Stimulated activated CD4-positive, alpha-beta T cell treated with anti-CD3 and anti-CD28 coated beads, Interleukin-1b, Interleukin-23, amount 100 ng/mL, for 4 hours (primary cell): ENCODE measurements around the gene CHCHD6.

Experiments
- DNase-seq, 2 donors: peaks; one replicate each; pipeline ENCODE4 v3.0.0-alpha.2; 2020; ENCODE audit warnings: low read depth in 2 of 2

CHCHD6 gene

DNA sequence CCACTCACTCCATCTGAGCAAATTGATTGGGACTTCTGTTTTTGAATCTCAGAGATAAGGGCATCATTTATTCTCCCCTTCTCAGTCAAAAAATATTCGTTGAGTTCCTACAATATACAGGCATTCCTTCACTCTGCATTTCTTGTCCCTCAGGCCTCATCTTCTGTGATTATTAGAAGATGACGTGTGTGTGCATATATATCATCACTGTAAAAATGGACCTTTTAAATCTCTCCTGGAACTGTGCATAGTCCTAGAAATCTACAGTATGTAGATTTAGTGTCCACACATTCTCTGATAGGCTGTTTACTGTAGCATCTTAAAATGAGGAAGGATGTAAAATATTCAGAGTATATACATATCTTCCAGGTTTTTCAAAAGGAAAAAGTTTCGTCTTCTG is 235.7 kb downstream of the CHCHD6 start:
- no peak for DNase-seq

DNA sequence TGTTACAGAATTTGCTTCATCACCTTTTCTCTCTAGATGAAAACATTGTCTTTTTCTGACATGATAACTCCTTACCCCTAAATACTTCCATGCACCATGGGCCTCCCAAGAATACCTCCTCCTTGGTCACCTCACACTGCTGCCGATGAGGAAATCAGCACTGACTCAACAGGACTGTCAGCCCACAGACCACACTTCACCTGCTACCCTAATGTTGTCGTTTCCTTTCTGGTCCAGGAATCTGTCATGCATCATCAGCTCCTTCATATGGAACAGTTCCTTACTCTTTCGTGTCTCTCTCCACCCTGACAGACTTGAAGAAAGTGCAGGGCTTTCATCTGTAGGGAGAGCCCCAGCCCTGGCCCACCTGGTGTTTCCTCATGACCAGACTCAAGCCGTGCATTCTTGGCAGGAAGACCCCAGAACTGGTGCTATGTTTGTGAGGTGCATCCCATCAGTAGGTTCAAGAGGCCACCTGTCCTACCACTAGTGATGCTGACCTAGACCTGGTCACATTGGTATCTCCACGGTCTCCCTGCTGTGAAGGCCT is 237.8 kb downstream of the CHCHD6 start:
- no peak for DNase-seq

DNA sequence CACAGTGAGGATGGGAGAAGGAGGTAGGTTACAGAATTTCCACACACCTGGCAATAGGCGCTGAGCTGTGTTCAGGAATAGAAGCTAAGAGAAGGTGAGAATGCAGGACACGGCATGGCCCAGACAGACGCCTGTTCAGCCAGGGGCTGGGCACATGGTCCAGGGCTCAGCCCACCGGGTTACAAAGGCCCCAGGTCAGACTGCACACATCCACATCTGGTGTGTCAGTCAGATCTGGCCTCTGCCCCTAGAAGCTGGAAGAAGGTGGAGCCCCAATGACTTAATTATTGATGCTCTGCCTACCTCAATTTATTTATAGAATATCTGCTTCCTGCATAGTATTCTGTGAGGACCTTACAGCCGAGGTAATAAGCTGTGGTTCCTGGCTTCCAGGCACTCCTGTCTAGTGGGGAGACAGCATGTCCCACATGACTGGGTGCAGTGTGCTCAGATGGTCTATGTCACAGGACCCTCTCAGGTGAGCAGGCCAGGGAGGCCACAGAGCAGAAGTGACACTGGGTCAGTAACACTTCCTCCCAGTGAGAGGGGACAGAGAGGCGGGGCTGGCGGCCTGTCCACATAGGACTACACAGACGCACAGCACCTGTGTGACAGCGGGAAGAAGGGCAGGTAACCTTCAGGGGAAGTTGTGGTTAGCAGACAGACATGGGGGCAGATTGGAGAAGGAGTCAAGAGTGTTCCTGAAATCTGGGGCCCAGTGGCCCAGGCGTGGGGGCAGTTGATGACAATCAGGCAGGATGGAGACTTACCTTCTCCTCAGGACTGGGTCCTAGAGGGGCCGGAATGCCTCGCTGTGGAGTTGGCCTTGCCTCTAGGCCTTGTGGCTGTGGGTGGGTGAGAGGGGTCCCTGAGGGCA is 240.3 kb downstream of the CHCHD6 start:
- DNase-seq = no peak

DNA sequence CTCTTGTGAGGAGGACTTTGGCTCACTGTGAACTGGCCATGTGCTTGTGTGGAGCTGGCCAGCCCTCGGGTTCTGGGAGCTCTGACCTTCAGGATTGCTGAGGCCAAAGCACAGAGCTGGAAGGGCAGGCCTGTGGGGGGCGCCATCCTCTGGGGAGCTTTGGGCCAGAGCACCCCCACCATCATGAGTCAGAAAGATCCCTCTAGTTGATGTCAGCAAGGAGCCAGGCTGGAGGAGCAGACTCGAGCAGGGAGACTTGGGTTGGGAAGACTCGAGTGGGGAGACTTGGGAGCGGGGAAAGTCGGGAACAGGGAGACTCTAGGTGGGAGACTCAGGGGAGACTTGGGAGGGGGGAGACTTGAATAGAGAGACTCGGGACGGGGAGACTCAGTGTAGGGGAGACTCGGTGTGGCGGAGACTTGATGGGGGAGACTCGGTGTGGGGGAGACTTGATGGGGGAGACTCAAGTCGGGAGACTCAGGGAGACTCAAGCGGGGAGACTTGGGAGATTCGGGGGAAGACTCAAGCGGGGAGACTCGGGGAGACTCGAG is 241.2 kb downstream of the CHCHD6 start:
- no peak for DNase-seq

DNA sequence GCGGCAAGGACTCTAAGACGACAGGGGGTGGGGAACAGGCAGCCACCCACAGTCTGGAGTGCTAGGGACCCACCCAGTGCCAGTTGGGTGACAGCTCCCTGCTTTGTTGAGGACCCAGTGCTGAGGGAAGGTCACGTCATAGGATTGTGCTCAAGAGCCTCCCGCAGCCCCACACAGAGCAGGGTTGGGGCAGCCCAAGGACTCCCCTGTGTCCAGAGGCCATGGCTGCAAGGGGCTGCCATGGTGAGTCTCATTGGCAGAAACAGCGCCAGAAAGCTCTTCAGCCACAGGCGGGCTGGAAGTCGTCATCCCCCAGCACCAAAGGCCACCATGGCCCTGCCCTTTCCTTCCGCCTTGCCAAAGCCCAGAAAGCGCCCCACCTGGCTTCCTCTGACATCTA is 241.9 kb downstream of the CHCHD6 start:
- no peak for DNase-seq

DNA sequence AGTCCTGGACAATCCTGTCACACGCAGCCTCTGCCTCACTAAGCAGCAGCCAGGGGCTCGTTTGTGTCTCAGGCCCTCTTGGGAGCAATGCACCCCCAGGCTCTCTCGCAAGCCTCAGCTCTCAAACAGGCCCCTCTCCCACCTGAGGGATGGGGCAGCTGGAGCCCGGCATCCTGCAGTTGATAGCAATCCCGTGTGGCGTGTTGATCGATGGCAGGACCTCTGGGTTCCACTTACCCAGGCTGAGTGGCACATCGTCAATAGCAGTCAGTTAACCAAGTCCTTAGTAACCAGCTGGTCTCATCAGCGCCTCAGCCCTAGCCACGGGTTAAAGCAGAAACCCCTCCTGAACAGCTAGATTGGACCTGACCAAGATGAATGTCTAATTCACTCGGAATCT is 242.4 kb downstream of the CHCHD6 start:
- no peak for DNase-seq

DNA sequence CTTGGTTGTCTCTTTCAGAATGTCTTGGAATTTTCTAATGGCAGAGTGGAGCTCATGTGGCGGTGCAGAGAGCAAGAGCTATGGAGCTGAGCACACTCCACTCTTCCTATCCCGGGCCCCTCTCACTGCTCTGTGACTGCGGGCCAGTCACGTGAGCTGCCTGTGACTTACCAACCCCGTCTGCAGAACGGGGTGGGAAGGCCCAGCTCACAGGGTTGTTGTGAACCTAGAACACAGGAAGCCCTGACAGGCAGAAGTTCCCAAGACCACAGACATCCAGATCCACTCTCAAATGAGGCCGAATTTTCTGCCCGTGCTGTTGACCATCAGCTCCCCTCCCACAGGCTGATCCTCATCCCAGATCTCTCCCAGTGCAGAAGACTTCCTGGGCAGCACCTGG is 243.4 kb downstream of the CHCHD6 start:
- DNase-seq = no peak

DNA sequence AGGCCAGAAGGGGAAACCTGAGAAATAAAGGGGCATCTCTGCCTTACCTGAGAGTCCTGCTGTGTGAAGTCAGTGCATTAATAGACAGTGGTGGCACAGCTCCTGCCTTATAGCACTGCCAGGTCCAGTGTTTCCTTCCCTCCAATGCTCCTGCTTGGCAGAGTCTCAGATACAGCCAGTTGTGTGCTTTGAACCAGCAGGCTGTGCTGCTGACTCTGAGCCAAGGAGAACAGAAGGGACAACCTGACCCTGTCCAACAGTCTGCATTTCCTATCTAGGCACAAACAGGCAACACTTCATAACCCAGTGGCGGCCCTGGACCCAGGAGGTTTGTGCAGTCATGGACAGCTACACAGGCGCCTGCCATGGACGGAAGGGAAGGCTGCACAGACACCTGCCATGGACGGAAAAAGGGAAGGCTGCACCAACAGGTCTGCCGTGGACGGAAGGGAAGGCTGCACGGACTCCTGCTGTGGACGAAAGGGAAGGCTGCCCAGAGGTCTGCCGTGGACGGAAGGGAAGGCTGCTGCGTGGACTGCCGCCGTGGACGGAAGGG is 245.0 kb downstream of the CHCHD6 start:
- DNase-seq = no peak

DNA sequence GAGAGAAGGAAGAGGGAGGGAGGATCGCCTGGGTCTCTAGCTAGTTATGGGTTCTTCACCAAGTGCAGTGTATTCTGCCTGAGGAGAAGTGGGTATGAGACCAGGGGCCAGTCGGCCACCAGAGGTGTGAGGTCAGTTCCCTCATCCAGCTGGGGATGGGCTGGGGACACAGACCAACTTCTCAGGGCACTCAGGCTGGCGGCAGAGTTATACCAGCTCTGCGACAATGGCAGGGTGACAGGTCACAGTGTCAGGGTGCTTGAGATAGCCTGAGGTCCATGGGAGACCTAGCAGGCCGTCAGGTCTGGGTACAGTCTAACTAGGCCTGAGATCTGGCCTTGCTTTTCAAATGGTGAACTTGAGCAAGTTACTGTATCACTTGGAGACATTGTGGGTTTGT is 247.5 kb downstream of the CHCHD6 start:
- DNase-seq = no peak

DNA sequence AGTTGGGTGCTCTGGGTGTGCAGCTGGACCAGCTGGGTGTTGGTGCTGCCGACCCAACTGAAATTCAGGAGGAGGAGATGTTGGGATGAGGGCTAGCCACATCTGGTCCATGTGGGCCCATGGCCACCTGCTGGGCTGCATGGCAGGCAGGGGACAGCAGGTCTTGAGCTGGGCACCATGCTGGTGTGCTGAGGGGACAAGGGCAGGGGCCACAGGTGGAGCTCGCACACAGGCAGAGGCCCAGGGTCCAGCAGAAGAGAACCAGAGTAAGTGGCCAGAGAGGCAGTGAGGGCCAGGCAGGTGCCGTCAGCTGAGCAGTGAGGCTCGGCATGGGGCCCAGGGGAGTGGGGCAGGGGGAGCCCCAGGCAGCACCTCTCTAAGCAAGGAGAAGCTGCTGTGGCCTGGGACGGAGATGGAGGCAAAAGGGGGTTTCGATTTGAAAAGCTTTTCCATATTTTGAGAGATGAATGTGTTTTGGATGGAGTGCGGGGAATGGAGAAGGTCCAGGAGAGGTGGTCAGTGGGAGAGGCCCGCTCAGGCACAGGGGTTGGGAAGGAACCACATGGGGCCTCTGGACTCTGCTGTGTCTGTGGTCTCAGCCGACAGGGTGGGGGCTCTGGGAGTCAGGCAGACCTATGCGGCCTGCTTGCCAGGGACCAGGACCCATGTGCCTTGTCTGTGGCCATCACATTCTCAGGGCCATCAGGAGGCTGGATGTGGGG is 248.4 kb downstream of the CHCHD6 start:
- DNase-seq = no peak

DNA sequence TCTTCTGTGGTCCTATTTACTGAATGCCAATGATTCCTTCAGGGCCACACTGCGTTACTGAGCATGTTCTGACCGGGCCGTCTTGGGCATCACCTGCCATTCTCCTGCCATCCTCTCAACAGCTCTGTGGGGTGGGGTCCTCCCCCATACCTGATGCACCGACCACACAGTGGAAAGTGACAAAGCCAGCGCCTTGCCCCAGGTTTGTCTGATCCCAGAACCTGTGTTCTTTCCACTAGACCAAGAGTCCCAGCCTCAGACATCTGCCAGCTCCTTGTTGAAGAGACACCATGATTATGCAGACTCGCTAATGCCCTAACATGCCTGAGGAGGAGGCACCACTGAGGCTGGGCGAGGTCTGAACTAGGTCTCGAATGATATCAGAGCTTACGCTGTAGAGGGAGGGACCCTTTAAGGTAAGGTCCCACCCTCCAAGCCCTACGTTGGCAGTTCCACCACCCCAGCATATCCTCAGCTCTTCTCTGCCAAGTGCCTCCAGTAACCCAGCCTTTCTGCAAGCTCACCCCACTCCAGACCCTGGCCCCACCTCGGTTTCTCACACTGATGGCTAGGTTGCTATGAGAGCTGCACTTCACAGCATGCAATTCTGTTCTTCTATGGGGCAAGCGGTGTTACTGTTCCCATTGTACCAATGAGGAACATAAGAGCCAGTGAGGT is 249.1 kb downstream of the CHCHD6 start:
- no peak for DNase-seq

DNA sequence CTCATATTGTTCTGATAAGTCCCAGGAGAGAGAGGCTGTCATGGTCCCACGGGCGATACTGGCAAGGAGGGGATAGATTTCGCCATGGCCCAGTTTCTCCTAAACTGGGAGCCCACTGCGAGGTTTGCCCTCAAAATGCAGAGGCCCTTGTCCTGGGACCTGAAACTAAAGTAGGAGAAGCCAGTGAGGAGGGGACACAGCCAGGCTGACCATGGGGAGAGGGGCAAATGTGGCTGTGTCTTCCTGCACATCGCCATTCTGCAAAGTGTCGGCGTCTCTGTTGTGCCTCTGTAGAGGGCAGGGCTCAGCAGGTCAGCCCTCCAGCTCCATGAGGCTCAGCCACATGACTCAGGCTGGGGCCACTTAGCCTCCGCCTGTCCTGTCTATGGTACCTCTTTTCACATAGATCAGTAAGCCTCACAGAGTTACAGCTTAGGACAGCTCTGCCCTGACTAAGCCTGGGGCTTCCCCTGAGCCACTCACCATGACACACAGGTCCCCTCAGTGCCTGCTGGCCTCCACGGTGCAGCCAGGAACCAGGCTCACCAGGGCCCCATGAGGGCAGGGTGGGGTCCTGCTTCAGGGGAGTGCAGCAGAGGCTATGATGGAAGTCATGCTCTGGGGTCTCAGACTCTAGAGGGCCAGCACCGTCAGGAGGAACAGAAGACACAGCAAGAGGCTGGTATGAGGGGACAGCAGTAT is 250.3 kb downstream of the CHCHD6 start:
- DNase-seq = no peak

DNA sequence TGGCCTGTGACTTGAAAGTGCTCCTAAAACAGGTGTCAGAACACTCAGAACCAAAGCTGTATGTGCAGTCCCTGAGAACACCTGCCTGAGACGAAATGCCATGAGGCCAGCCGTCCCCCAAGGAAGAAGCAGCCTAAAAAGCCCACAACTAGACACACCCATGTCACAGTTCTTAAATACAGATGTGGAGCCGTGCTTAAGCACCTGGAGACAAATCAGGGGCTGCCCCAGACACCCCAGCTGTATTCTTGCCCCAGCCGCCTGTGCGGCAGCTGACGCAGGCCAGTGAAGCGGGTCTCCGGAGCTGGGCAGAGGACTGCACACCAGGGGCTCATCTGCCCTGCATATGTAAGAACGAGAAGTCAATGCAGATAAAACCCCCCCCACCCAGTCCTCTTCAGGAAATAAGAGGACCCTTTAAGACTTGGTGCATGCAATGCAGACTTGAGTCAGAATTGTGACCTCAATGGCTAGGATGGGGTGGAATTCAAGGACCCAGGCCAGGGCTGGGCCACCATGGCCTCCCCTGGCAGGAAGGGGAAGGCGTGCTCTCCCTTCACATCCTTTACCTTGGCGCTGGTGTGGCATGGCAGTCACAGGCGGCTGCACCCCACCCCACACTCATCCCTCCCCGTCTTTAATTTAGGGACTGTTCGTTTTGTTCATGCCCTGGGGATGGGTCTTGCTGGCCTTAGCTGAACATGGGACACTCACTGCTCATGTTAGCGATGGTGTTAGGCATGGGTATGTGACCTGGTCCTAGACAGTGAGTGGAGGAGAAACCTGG is 251.2 kb downstream of the CHCHD6 start:
- no peak for DNase-seq

DNA sequence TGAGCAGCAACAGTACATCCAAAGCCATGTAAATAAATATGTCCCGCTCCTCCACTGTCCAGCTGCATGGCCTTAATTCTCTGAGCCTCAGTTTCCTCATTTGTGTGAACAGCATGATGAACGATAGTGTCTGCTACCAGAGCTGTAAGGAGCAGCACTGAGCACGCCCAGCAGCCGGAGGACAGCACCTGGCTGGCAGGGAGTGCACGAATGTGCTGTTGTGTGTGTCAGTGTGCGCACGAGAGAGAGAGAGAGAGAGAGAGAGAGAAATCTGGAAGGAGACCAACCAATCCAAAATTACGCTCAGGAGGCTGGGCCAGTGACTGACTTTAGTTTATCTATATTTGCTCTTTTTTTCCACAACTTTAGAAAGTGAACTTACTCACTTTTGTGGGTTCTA is 252.3 kb downstream of the CHCHD6 start:
- DNase-seq = no peak

DNA sequence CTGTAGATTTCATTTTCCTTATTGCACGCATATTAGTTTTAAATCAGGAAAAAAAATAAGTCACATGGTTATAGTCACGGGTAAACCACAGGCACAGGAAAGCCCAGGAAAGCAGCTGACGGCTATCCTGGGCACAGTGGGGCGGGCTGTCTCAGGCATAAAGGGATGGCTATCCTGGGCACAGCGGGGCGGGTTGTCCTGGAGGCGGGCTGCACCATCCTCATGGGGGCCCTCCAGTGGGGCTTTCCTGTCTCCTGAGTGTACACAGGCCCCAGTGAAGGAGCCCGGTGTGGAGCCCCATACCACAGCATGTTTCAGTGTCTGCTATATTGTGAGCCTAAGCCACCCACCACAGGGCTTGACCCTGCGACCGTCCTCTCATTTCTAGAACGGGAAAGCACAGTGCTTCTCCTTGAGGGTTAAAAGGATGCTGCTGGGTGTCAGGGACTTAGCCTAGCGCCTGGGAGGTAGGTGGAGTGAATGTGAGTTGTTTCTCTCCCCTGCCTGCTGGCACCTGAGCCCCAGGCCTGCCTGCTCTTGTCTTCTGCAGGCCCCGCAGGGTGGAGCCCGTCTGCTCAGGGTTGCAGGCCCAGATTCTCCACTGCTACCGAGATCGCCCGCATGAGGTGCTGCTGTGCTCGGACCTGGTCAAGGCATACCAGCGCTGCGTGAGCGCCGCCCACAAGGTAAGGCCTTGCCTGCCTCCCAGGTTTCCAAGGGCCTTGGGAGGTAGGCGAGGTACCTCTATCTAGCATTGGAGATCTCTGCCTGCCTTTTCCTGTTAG is 253.0 kb downstream of the CHCHD6 start:
- DNase-seq = no peak

DNA sequence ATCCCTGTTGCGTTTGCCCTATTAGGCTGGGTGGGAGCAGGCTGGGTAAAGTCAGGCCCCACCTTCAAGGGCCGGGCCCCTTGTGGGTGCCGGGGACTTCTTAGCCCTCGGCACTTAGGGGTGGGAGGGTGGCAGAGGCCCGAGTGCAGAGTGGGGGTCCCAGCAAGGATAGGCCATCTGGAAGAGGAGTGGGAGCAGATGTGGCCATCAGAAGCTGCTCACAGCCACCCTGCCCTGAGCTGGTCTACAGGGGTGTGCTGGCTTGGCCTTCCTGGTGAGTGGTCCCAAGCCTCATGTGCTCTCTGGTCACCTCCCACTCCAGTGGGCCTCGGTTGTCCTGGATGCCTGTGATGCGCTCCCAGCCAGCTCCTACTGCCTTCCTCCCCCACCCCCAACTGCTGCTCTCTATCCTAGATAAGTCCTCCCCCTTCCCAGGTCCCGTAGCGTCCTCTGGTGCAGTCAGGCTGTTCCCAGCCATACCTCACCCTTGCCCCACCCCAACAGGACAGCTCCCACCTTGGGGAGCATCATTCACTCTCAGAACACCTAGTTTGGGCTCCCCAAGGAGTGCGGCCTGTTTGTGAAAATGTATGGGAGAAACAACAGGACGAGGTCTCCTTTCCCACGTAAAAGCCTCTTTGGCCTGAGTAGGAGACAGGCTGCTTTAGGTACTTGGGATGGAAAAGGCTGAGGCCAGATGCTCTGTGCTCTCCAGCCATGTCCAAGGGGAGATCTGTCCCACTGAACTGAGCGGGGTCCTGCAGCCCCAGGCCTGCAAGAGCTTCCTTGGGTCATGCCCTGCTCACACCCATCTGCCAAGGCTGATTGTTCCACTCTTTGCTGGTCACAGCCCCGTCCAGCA is 254.0 kb downstream of the CHCHD6 start:
- DNase-seq = no peak

DNA sequence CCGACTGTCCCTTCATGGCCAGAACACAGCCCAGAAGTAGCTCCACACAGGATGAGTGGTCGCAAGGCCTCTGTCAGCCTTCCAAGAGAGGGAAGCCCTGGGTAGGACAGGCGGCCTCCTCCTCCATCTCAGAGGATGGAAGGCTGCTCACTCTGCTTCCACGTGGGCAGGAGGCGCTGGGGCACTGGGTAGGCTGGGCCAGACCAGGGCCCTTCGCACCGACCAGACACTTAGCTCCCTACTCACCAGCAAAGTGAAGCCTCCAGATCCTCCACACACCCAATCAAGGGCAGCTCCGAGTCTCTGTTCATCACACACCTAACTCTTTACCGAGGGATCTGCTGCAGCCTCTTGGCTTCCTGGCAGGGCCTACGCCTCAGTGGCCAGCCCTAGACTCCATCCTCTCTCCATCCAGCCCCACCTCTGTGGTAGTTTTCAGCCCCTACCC is 254.6 kb downstream of the CHCHD6 start:
- DNase-seq = no peak

DNA sequence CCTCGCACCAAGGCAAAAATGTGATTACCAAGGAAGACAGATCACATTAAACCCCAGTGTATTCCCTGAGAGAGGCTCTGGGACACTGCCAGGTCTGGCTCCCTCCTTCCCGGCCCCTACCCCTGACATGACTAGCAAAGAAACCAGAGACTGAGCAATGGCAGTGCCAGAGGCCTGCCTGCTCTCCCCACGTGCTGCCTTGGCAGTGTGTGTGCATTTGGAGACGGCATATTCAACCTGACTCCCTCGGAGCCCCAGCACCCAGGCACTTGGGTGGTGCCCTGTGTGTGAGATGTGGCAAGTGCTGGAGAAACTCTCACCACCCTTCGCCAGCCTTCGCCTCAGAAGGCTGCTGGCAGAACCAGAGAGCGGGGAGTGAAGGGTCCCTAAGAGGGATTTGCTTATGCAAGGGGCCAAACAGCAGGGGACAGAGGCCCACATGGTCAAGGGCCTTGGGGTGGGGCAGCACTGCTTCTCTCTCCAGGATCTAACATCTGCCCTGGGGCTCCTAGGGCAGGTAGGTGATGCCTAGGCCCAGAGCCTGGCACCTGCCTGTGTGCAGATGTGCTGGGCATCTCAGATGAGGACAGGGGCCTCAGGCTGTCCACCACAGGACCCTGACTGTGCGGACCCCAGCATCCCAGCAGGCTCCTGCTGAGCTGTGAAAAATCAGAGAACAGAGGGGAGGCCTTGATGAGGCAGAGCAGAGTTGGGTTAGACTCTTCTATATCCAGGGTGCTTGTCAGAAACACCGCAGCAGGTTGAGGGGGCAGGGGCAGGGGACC is 255.3 kb downstream of the CHCHD6 start:
- no peak for DNase-seq
